ENCODE measurements around the gene ARMC9. TPM values are rescaled to one million over a fixed set of nuclear protein-coding genes. Genes with fewer than 3 reads are reported as not detected.

Gene ARMC9
- total RNA-seq, 4 donors from 2014 or later = 11.5 to 59.5 (median 14.4) TPM

- Histone ChIP-seq H3K4me3 (no peak overlapping the region), H3K36me3 (peaks cover 0 to 7% (median 0%) of the 10 kb centered on the region in 4 donors), H3K27me3 (no peaks in the 10 kb centered on the region), H3K9me3 (no peaks in the 10 kb centered on the region), H3K4me1 (no peaks in the 10 kb centered on the region), H3K27ac (peak overlapping the region in 3 of 4 donors; percentile 22 to 50 (median 33))
- intact Hi-C loops (cut with DNase I; ENCODE audit: low total_unique reads) = no loop called here
- DNase-seq = no peak
- WGBS, 2 donors (ENCODE audit: low coverage in 1 of 2) = 47 to 79% methylated on average over 2 of the region's 2 CpGs
- in situ Hi-C loops (cut with MboI; ENCODE audit: low pct_ligation_motif_present in 1 of 4, low pct_unique_long_range_greater_than_20kb in 1 of 4, low sequenced_read_pairs in 3 of 4) = loop anchor here in 1 of 4 donors (25.0 kb wide), 1 partner anchor 226 kb away; no protein-coding TSS in a partner anchor
- no peak for TF ChIP-seq EP300 (IDR thresholded peaks at IDR 0.05; ENCODE audit: low read depth)
- no peak for TF ChIP-seq CTCF (IDR thresholded peaks at IDR 0.05)
- no peak for TF ChIP-seq POLR2AphosphoS5 (IDR thresholded peaks at IDR 0.05)
- no peak for TF ChIP-seq POLR2A (IDR thresholded peaks at IDR 0.05)
Observed at GRCh38 chr2:231211486-231211885, 13.1 kb downstream of the ARMC9 start.

GRCh38 chr2:231212329-231212845 lies 14.0 kb downstream of the ARMC9 start:
- peak overlapping the region in 3 of 4 donors; percentile 22 to 50 (median 33) for H3K27ac ChIP-seq
- intact Hi-C loops (cut with DNase I; ENCODE audit: low total_unique reads) (no loop called here), in situ Hi-C loops (cut with MboI; ENCODE audit: low pct_ligation_motif_present in 1 of 4, low pct_unique_long_range_greater_than_20kb in 1 of 4, low sequenced_read_pairs in 3 of 4) (loop anchor here in 1 of 4 donors (25.0 kb wide), 1 partner anchor 225 kb away; no protein-coding TSS in a partner anchor)
- H3K4me1 ChIP-seq = no peaks in the 10 kb centered on the region
- H3K9me3 ChIP-seq = no peaks in the 10 kb centered on the region
- no peak for DNase-seq
- peaks cover 0 to 7% (median 0%) of the 10 kb centered on the region in 4 donors for H3K36me3 ChIP-seq
- H3K27me3 ChIP-seq = no peaks in the 10 kb centered on the region
- TF ChIP-seq CTCF (IDR thresholded peaks at IDR 0.05) (no peak), EP300 (IDR thresholded peaks at IDR 0.05; ENCODE audit: low read depth) (no peak), POLR2AphosphoS5 (IDR thresholded peaks at IDR 0.05) (no peak), POLR2A (IDR thresholded peaks at IDR 0.05) (no peak)
- H3K4me3 ChIP-seq = no peak overlapping the region
- 88 to 100% methylated on average over 2 to 6 of the region's 6 CpGs for whole genome bisulfite sequencing, 2 donors (ENCODE audit: low coverage in 1 of 2)

- H3K9me3 ChIP-seq = no peaks in the 10 kb centered on the region
- in situ Hi-C loops (cut with MboI; ENCODE audit: low pct_ligation_motif_present in 1 of 4, low pct_unique_long_range_greater_than_20kb in 1 of 4, low sequenced_read_pairs in 3 of 4) = loop anchor here in 1 of 4 donors (25.0 kb wide), 1 partner anchor 223 kb away; no protein-coding TSS in a partner anchor
- DNase-seq = no peak
- no peak overlapping the region for H3K27ac ChIP-seq
- TF ChIP-seq POLR2A (IDR thresholded peaks at IDR 0.05) = no peak
- no peak overlapping the region for H3K4me3 ChIP-seq
- H3K4me1 ChIP-seq = no peaks in the 10 kb centered on the region
- no peaks in the 10 kb centered on the region for H3K27me3 ChIP-seq
- intact Hi-C loops (cut with DNase I; ENCODE audit: low total_unique reads) = no loop called here
- WGBS, 2 donors (ENCODE audit: low coverage in 1 of 2) = 87% methylated on average over 6 of the region's 6 CpGs; no CpG with 5 or more reads in 1 of the 2 donors
- H3K36me3 ChIP-seq = peaks cover 0 to 7% (median 0%) of the 10 kb centered on the region in 4 donors
Observed at GRCh38 chr2:231213931-231214642, 15.7 kb downstream of the ARMC9 start.

GRCh38 chr2:231218366-231218765 lies 19.9 kb downstream of the ARMC9 start:
- H3K4me1 ChIP-seq = peaks cover 7 to 19% (median 12%) of the 10 kb centered on the region in 4 donors
- 87 to 93% methylated on average over 3 of the region's 3 CpGs for WGBS, 2 donors (ENCODE audit: low coverage in 1 of 2)
- intact Hi-C loops (cut with DNase I; ENCODE audit: low total_unique reads) = no loop called here
- H3K9me3 ChIP-seq = no peaks in the 10 kb centered on the region
- in situ Hi-C loops (cut with MboI; ENCODE audit: low pct_ligation_motif_present in 1 of 4, low pct_unique_long_range_greater_than_20kb in 1 of 4, low sequenced_read_pairs in 3 of 4) = loop anchor here in 1 of 4 donors (25.0 kb wide), 1 partner anchor 219 kb away; no protein-coding TSS in a partner anchor
- H3K36me3 ChIP-seq = peaks cover 0 to 7% (median 0%) of the 10 kb centered on the region in 4 donors
- H3K4me3 ChIP-seq = no peak overlapping the region
- TF ChIP-seq CTCF (IDR thresholded peaks at IDR 0.05) (no peak), POLR2AphosphoS5 (IDR thresholded peaks at IDR 0.05) (no peak), POLR2A (IDR thresholded peaks at IDR 0.05) (no peak), EP300 (IDR thresholded peaks at IDR 0.05; ENCODE audit: low read depth) (no peak)
- H3K27ac ChIP-seq = peak overlapping the region in 2 of 4 donors; percentile 84 to 85
- no peak for DNase-seq
- H3K27me3 ChIP-seq = no peaks in the 10 kb centered on the region
